SK-N-SH treated with all-trans-retinoic acid at 6 μM for 48 hours (cell line): ENCODE measurements around the gene REP15.

Source experiments
- ATAC-seq: fragments of 200-7000 bp; cut with Tn5 transposase; 3 replicates; pipeline ENCODE4 v1.9.1; 2020; ENCODE audit warnings: mild to moderate bottlenecking, moderate library complexity
- ARNTL ChIP-seq: fragments of 450-650 bp; formaldehyde crosslinking; IDR thresholded peaks from 2 replicates; pipeline ENCODE4 v1.5.0; 2020; ENCODE audit warnings: low read depth, mild to moderate bottlenecking, moderate library complexity, borderline replicate concordance
- BACH2 ChIP-seq: fragments of 250-450 bp; sonication (Bioruptor Pico); IDR thresholded peaks from 2 replicates; pipeline ENCODE4 v1.9.0; 2021; ENCODE audit warnings: mild to moderate bottlenecking, borderline replicate concordance
- CSDC2 ChIP-seq: fragments of 250-450 bp; sonication (Bioruptor Pico); IDR thresholded peaks from 2 replicates; pipeline ENCODE4 v1.5.0; 2020; ENCODE audit warnings: mild to moderate bottlenecking, moderate library complexity
- CSRNP3 ChIP-seq: fragments of 250-450 bp; sonication (Bioruptor Pico); IDR thresholded peaks from 2 replicates; pipeline ENCODE4 v1.5.1; 2021; ENCODE audit warnings: mild to moderate bottlenecking, moderate library complexity
- GLIS3 ChIP-seq: fragments of 250-450 bp; sonication (Bioruptor Pico); IDR thresholded peaks from 2 replicates; pipeline ENCODE4 v1.5.0; 2020; ENCODE audit warnings: mild to moderate bottlenecking, moderate library complexity
- PATZ1 ChIP-seq: fragments of 250-450 bp; sonication (Bioruptor Pico); IDR thresholded peaks from 2 replicates; pipeline ENCODE4 v1.8.0; 2020; ENCODE audit warnings: mild to moderate bottlenecking, moderate library complexity, borderline replicate concordance
- POU6F1 ChIP-seq: fragments of 250-450 bp; sonication (Bioruptor Pico); IDR thresholded peaks from 2 replicates; pipeline ENCODE4 v1.8.0; 2021; ENCODE audit warnings: low read depth, mild to moderate bottlenecking, moderate library complexity, borderline replicate concordance
- PPARA ChIP-seq: fragments of 250-450 bp; sonication (Bioruptor Pico); IDR thresholded peaks from 2 replicates; pipeline ENCODE4 v1.5.0; 2020; ENCODE audit warnings: mild to moderate bottlenecking, borderline replicate concordance
- RARB ChIP-seq: fragments of 250-450 bp; sonication (Bioruptor Pico); IDR thresholded peaks from 2 replicates; pipeline ENCODE4 v1.8.0; 2021; ENCODE audit warnings: mild to moderate bottlenecking, moderate library complexity
- SNAI2 ChIP-seq: fragments of 250-450 bp; sonication (Bioruptor Pico); IDR thresholded peaks from 2 replicates; pipeline ENCODE4 v1.5.0; 2020; ENCODE audit warnings: mild to moderate bottlenecking, moderate library complexity
- TOX ChIP-seq: fragments of 250-450 bp; sonication (Bioruptor Pico); IDR thresholded peaks from 2 replicates; pipeline ENCODE4 v1.8.0; 2021; ENCODE audit warnings: mild to moderate bottlenecking, moderate library complexity, borderline replicate concordance
- TSHZ2 ChIP-seq: fragments of 250-450 bp; sonication (Bioruptor Pico); IDR thresholded peaks from 2 replicates; pipeline ENCODE4 v1.5.0; 2020; ENCODE audit warnings: mild to moderate bottlenecking, moderate library complexity
- ZC3H10 ChIP-seq: fragments of 250-450 bp; sonication (Bioruptor Pico); IDR thresholded peaks from 2 replicates; pipeline ENCODE4 v1.5.1; 2021; ENCODE audit warnings: mild to moderate bottlenecking, moderate library complexity
- ZFP3 ChIP-seq: fragments of 250-450 bp; sonication (Bioruptor Pico); IDR thresholded peaks from 2 replicates; pipeline ENCODE4 v1.5.0; 2020; ENCODE audit warnings: mild to moderate bottlenecking, moderate library complexity
- ZFP30 ChIP-seq: fragments of 450-650 bp; formaldehyde crosslinking; IDR thresholded peaks from 2 replicates; pipeline ENCODE4 v1.5.0; 2022; ENCODE audit warnings: mild to moderate bottlenecking, moderate library complexity
- ZNF565 ChIP-seq: fragments of 450-650 bp; formaldehyde crosslinking; conservative IDR thresholded peaks from 2 replicates; pipeline ENCODE4 v1.5.0; 2020; ENCODE audit warnings: low read depth, mild to moderate bottlenecking, moderate library complexity
- ZNF70 ChIP-seq: fragments of 450-650 bp; formaldehyde crosslinking; IDR thresholded peaks from 2 replicates; pipeline ENCODE4 v1.5.0; 2020; ENCODE audit warnings: mild to moderate bottlenecking, moderate library complexity
- ZNF8 ChIP-seq: fragments of 450-650 bp; formaldehyde crosslinking; IDR thresholded peaks from 2 replicates; pipeline ENCODE4 v1.5.0; 2020; ENCODE audit warnings: mild to moderate bottlenecking, moderate library complexity

The REP15 gene

DNA sequence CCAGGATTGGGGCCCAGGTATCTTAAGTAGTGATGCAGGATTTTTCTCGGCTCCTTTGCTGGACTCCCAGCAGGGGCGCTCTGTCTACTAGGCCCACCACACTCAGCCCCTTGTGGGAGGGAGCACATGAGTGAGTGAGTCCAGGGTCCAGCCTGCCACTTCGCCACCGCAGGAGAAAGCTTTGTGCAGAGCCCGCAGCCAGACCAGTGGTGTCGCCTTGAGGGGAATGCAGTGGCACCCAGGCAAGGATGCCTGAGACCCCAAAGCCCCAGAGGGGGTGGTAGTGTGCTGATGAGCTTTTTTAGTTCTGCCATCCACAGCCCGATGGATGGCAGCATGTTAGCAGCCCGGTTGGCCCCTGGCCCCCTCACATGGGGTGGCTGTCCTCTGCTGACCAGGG, 9.0 kb downstream of the REP15 start:
- ATAC-seq = no peak
- TF ChIP-seq TSHZ2 = no peak

DNA sequence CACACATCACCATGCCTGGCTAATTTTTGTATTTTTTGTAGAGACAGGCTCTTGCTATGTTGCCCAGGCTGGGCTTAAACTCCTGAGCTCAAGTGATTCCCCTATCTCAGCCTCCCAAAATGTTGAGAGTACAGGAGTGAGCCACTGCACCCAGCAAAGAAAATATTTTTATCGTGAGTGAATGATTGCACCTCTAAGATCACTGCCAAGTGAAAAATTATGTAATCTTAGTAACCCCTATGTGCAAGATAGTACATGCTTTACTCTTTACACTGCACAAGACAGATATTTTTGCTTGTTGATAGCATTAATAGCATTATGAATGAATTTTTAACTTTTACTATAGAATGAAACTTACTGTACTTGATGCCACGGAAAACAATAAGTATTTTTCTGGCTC, 11.0 kb downstream of the REP15 start:
- TF ChIP-seq ZNF565 (CRISPR knock-in tag) (no peak), CSRNP3 (CRISPR knock-in tag) (no peak), BACH2 (CRISPR knock-in tag) (no peak), PPARA (CRISPR knock-in tag) (no peak), TOX (no peak), ZFP30 (CRISPR knock-in tag) (no peak), SNAI2 (CRISPR knock-in tag) (no peak), POU6F1 (CRISPR knock-in tag) (no peak), CSDC2 (CRISPR knock-in tag) (no peak), PATZ1 (no peak)
- ATAC-seq = no peak

DNA sequence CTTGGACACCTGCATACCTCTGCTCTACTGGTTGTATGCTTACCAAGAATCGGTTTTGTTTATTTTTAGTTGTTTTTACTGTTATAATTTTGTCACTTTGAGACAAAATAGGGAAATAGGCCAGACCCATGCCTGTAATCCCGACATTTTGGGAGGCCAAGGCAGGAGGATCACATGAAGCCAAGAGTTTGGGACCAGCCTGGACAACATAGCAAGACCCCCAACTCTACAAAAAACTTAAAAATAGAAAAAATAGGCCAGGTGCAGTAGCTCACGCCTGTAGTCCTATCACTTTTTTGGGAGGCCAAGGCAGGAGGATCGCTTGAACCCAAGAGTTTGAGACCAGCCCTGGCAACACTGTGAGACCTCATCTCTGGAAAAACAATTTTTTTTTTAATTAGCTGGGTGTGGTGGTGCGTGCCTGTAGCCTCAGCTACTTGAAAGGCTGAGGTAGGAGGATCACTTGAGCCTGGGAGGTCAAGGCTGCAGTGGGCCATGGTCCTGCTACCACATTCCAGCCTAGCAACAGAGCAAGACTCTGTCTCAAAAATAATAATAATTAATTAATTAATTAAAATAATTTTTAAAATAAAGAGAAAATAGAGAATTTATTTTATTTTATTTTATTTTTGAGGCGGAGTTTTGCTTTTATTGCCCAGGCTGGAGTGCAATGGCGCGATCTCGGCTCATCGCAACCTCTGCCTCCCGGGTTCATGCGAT, 13.1 kb downstream of the REP15 start:
- ATAC-seq = no peak
- no peak for TF ChIP-seq ARNTL
- TF ChIP-seq ZNF8 (CRISPR knock-in tag) = no peak
- TF ChIP-seq TSHZ2 = no peak
- TF ChIP-seq SNAI2 (CRISPR knock-in tag) = no peak
- no peak for TF ChIP-seq ZNF70 (CRISPR knock-in tag)
- no peak for TF ChIP-seq ZC3H10 (CRISPR knock-in tag)
- no peak for TF ChIP-seq ZFP3 (CRISPR knock-in tag)
- no peak for TF ChIP-seq RARB (CRISPR knock-in tag)
- no peak for TF ChIP-seq GLIS3 (CRISPR knock-in tag)
